ENCODE measurements around the gene CALB2. TPM values are rescaled to one million over a fixed set of nuclear protein-coding genes. Genes with fewer than 3 reads are reported as not detected.

CALB2 gene
- total and polyA plus RNA-seq, 2 of the 4 experiments (the other 2 are of a cell fraction): 0.18 to 0.32 TPM

DNA sequence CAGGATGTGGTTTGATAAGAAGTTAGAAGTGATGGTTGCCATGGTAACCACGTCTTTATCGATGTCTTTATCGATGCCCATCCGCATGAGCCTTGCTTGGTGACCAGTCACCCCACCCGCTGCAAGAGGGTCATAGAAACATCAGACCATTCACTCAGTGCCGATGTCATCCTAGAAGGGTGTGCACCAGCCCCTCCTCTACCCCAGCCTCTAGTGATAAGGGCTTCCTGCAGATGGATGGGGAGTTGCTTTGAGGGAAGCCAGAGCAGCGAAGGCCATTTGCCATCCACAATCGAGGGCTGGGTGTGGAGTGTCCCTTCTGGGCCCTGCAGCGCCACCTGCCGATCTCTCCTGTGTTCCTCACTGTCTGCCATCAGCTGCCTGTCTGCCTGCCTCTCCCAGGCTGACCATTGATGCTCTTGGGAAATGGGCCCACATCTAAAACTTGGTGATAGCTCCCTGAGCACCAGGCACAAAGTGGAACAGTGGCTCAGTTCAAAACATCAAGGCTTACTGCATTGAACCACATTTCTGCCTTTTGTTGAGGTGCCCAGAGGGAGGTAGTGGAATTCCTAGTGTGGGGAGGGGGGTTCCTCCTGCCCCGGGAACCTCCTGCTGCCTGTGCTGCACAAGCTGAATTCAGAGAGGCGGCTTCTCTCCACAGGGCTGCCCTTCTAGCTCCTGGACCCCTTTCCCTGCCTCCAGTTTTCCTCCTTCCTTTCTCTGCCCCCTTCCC is 8.9 kb downstream of the CALB2 start:
- Histone ChIP-seq H4K5ac (ENCODE audit: low read depth, low read length) (no peak overlapping the region), H2AK5ac (ENCODE audit: low read depth, low read length) (no peak overlapping the region), H3K56ac (ENCODE audit: extremely low read depth, insufficient read depth, low read length) (no peak overlapping the region), H2BK120ac (ENCODE audit: low read depth, low read length) (no peak overlapping the region), H3K9ac (ENCODE audit: low read depth, low read length) (no peak overlapping the region), H4K91ac (ENCODE audit: insufficient read depth, low read depth, low read length) (no peak overlapping the region), H3K18ac (ENCODE audit: low read depth, low read length) (no peak overlapping the region), H3K9me3 (ENCODE audit: control insufficient read depth, insufficient read depth, low read length) (no peaks in the 10 kb centered on the region), H4K20me1 (ENCODE audit: insufficient read depth, low read length) (no peaks in the 10 kb centered on the region), H2BK20ac (ENCODE audit: low read depth, low read length) (no peak overlapping the region), H3K79me1 (ENCODE audit: low read depth in 1 of 2, low read length in 2 of 2) (no peaks in the 10 kb centered on the region), H3K14ac (replicated peaks; ENCODE audit: low read depth, low read length) (no peak overlapping the region), H3K27me3 (ENCODE audit: control insufficient read depth, insufficient read depth, low read length) (peaks cover 17% of the 10 kb centered on the region), H2AK9ac (replicated peaks; ENCODE audit: low read depth, low read length, poor library complexity) (no peak overlapping the region), H2AFZ (replicated peaks; ENCODE audit: low read length, poor library complexity) (no peak overlapping the region), H2BK15ac (ENCODE audit: low read depth, low read length) (no peak overlapping the region), H3K4me2 (ENCODE audit: low read depth, low read length) (no peak overlapping the region), H3K36me3 (ENCODE audit: control insufficient read depth, insufficient read depth, low read length) (no peaks in the 10 kb centered on the region), H3K4ac (ENCODE audit: low read depth, low read length) (no peak overlapping the region), H3K23ac (ENCODE audit: low read depth, low read length) (no peak overlapping the region), H3K4me3 (ENCODE audit: insufficient read depth, low read depth, low read length) (no peak overlapping the region), H3K9me1 (ENCODE audit: insufficient read depth, low read length) (no peaks in the 10 kb centered on the region), H3K27ac (ENCODE audit: insufficient read depth, low read length) (no peak overlapping the region), H3K4me1 (ENCODE audit: control insufficient read depth, insufficient read depth, low read length) (no peaks in the 10 kb centered on the region), H4K8ac (ENCODE audit: low read depth in 2 of 2, low read length in 2 of 2) (no peak overlapping the region), H2BK5ac (ENCODE audit: low read depth, low read length, poor library complexity, severe bottlenecking) (no peak overlapping the region)
- CTCF ChIA-PET: interaction anchor here (0.6 kb wide), 1 partner anchor 370 kb away, joined by 3 read pairs; no protein-coding TSS in a partner anchor
- BruUV-seq (replicated peaks): no TSS peak
- 76% methylated on average over 5 of the region's 12 CpGs; no CpG with 5 or more reads in 1 of the 2 experiments for WGBS, 2 experiments (ENCODE audit: extremely low coverage in 2 of 2, insufficient read length in 1 of 2)
- intact Hi-C loops (cut with micrococcal nuclease): no loop called here
- POLR2A ChIA-PET (ENCODE audit: unreplicated experiment): interaction anchor here (0.6 kb wide), 1 partner anchor 34 kb away, joined by 4 read pairs; no protein-coding TSS in a partner anchor
- dilution Hi-C loops (cut with HindIII; ENCODE audit: low sequenced_read_pairs, unreplicated experiment): no loop called here
- ATAC-seq (ENCODE audit: low read depth) (peak; percentile 80), DNase-seq (peak; percentile 21)
- in situ Hi-C loops (cut with MboI; ENCODE audit: low sequenced_read_pairs): loop anchor here (25.0 kb wide), 1 partner anchor 680 kb away; the partner anchor contains the start of gene MTSS2
- TF ChIP-seq CHD1 (IDR thresholded peaks at IDR 0.05; ENCODE audit: low read depth, low read length) (no peak), RCOR1 (IDR thresholded peaks at IDR 0.05; ENCODE audit: insufficient replicate concordance, low read length) (no peak), NFE2L2 (IDR thresholded peaks at IDR 0.05; ENCODE audit: low read depth, low read length) (no peak), MAZ (IDR thresholded peaks at IDR 0.05; ENCODE audit: borderline replicate concordance, low read depth, low read length) (no peak), ELK1 (IDR thresholded peaks at IDR 0.05; ENCODE audit: borderline replicate concordance, low read depth, low read length) (no peak), RFX5 (IDR thresholded peaks at IDR 0.05; ENCODE audit: low read depth, low read length) (no peak), USF2 (IDR thresholded peaks at IDR 0.05; ENCODE audit: low read depth, low read length) (no peak), FOS (IDR thresholded peaks at IDR 0.05; ENCODE audit: low read depth, low read length) (no peak), SMC3 (IDR thresholded peaks at IDR 0.05; ENCODE audit: low read depth, low read length) (peak; percentile 35), CEBPB (IDR thresholded peaks at IDR 0.05; ENCODE audit: low read depth, low read length) (no peak), POLR2A (IDR thresholded peaks at IDR 0.05; ENCODE audit: low read depth, low read length) (no peak), MXI1 (IDR thresholded peaks at IDR 0.05; ENCODE audit: borderline replicate concordance, low read depth, low read length) (no peak), BHLHE40 (IDR thresholded peaks at IDR 0.05; ENCODE audit: low read depth, low read length) (no peak), MAFK (IDR thresholded peaks at IDR 0.05; ENCODE audit: low read depth, low read length) (no peak)
- TF ChIP-seq, protein P1, sequence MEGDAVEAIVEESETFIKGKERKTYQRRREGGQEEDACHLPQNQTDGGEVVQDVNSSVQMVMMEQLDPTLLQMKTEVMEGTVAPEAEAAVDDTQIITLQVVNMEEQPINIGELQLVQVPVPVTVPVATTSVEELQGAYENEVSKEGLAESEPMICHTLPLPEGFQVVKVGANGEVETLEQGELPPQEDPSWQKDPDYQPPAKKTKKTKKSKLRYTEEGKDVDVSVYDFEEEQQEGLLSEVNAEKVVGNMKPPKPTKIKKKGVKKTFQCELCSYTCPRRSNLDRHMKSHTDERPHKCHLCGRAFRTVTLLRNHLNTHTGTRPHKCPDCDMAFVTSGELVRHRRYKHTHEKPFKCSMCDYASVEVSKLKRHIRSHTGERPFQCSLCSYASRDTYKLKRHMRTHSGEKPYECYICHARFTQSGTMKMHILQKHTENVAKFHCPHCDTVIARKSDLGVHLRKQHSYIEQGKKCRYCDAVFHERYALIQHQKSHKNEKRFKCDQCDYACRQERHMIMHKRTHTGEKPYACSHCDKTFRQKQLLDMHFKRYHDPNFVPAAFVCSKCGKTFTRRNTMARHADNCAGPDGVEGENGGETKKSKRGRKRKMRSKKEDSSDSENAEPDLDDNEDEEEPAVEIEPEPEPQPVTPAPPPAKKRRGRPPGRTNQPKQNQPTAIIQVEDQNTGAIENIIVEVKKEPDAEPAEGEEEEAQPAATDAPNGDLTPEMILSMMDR (conservative IDR thresholded peaks at IDR 0.05; ENCODE audit: low read depth, low read length): peak; percentile 50
